ENCODE measurements around the gene CRIM1. TPM values are rescaled to one million over a fixed set of nuclear protein-coding genes. Genes with fewer than 3 reads are reported as not detected.

The CRIM1 gene
- total RNA-seq, 1 experiment from 2014 or later = 133 TPM

DNA sequence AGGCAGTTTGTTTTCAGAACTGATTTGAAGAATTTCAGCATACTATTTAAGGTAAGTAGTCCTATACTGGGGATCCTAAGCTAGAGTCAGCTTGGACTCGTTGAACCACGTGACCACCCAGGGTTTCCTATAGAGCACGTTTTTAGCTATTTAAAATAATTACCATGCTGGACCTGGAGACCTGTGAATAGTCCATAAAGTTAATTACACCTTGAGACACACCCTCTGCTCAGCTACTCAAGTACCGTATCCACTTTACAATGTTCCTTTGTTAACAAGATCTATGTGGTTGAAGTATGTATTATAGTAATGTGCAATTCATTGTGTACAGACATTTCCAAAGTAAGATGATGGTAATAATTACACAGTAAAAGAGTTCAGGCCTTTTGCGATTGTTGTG lies 67.6 kb downstream of the CRIM1 start:
- no peak for DNase-seq
- intact Hi-C loops (cut with micrococcal nuclease; ENCODE audit: unreplicated experiment) = no loop called here
- TF ChIP-seq CTCF (conservative IDR thresholded peaks at IDR 0.05) (no peak), EZH2 (IDR thresholded peaks at IDR 0.05; ENCODE audit: low read depth) (no peak)
- H3K79me2 ChIP-seq (ENCODE audit: low read depth) = peaks cover 62% of the 10 kb centered on the region
- no peaks in the 10 kb centered on the region for H3K27me3 ChIP-seq (ENCODE audit: insufficient read depth, low read depth)
- no peak overlapping the region for H3K4me2 ChIP-seq
- ChIA-PET POLR2A (ENCODE audit: unreplicated experiment) (interaction anchor here (0.7 kb wide), 1 partner anchor 67 kb away, joined by 5 read pairs; the partner anchor contains the start of gene CRIM1), CTCF (no interaction called here)
- H3K4me3 ChIP-seq = no peak overlapping the region
- peaks cover 7% of the 10 kb centered on the region; the same call in 1 of the 2 replicates for H3K4me1 ChIP-seq (replicated peaks; ENCODE audit: insufficient read depth)
- peaks cover 3% of the 10 kb centered on the region; the same call in 1 of the 2 replicates for H3F3A ChIP-seq (ENCODE audit: insufficient read depth, low read depth)
- BruUV-seq (replicated peaks) = no TSS peak
- no peak overlapping the region for H3K27ac ChIP-seq
- H3K36me3 ChIP-seq (ENCODE audit: low read depth) = no peaks in the 10 kb centered on the region
- no peaks in the 10 kb centered on the region for H3K9me2 ChIP-seq (ENCODE audit: insufficient read depth)
- H2AFZ ChIP-seq = no peak overlapping the region
- H4K20me1 ChIP-seq (ENCODE audit: insufficient read depth) = no peaks in the 10 kb centered on the region
- H3K9me3 ChIP-seq (ENCODE audit: insufficient read depth, low read depth) = no peaks in the 10 kb centered on the region

DNA sequence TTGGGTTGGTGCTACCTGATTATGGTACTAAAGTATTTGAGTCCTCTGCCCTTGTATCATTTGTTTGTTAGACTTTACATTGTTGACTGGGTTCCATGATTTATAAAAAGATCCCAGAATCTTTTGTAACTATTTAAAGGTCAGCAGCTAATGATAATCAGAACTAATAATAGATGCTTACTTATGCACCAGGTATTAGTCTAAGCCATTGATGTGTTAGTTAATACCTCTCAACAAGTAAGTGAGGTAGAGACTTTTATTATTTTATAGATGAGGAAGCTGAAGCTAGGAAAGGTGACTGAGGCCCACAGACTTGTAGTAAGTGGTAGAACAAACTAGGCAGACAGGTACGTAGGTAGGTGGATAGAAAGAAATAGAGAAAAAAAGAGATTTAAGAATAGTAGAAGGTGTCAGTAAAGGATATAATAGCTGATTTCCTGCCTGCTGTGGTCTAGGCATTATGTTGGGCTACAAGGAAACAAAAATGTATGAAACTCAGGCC lies 68.1 kb downstream of the CRIM1 start:
- Histone ChIP-seq H3F3A (ENCODE audit: insufficient read depth, low read depth) (peaks cover 7% of the 10 kb centered on the region; the same call in 1 of the 2 replicates), H3K4me3 (no peak overlapping the region), H3K27ac (no peak overlapping the region), H3K79me2 (ENCODE audit: low read depth) (peaks cover 65% of the 10 kb centered on the region), H4K20me1 (ENCODE audit: insufficient read depth) (no peaks in the 10 kb centered on the region), H3K4me2 (no peak overlapping the region), H3K4me1 (replicated peaks; ENCODE audit: insufficient read depth) (peaks cover 11% of the 10 kb centered on the region; the same call in 1 of the 2 replicates), H3K9me2 (ENCODE audit: insufficient read depth) (no peaks in the 10 kb centered on the region), H3K36me3 (ENCODE audit: low read depth) (no peaks in the 10 kb centered on the region), H3K27me3 (ENCODE audit: insufficient read depth, low read depth) (no peaks in the 10 kb centered on the region), H3K9me3 (ENCODE audit: insufficient read depth, low read depth) (no peaks in the 10 kb centered on the region), H2AFZ (no peak overlapping the region)
- DNase-seq = no peak
- BruUV-seq (replicated peaks) = no TSS peak
- CTCF ChIA-PET = no interaction called here
- intact Hi-C loops (cut with micrococcal nuclease; ENCODE audit: unreplicated experiment) = no loop called here
- TF ChIP-seq EZH2 (IDR thresholded peaks at IDR 0.05; ENCODE audit: low read depth) = no peak
- no peak for TF ChIP-seq CTCF (conservative IDR thresholded peaks at IDR 0.05)
- POLR2A ChIA-PET (ENCODE audit: unreplicated experiment) = interaction anchor here (0.7 kb wide), 1 partner anchor 68 kb away, joined by 5 read pairs; the partner anchor contains the start of gene CRIM1

DNA sequence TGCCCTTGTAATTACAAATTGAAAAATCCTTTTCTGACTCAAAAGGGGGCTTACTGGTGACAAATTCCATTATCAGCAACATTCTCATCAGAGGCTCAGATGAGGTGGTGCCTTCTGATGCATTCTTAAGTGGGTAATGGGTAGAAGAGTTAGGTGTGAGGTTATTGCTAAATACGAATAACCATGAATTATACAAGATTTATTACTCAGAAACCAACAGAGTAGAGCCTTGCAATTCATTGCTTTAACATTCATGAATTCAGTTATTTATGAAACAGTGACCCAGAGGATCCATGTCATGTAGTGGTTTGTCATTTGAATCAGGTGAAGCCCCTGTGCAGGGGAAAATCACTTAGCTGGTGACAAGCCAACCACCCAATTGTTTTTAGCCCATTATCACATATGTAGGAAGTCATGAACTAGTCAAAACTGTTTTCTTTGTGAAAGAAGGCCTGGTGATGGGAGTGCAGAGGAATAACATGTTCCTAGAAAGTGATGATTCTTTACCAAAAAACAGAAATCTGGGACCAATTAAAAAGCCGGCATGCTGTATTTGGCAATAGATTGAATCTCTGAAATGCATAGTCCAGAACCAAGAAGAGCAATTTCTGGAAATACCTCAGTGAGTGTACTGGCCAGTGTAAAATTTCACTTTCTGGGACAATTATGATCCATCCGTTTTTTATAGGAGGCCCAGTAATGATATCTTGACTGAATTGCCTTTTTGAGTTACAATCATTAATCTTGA lies 70.2 kb downstream of the CRIM1 start:
- Histone ChIP-seq H3K27me3 (ENCODE audit: insufficient read depth, low read depth) (no peaks in the 10 kb centered on the region), H3K27ac (no peak overlapping the region), H3K4me2 (no peak overlapping the region), H3K36me3 (ENCODE audit: low read depth) (no peaks in the 10 kb centered on the region), H3K9me3 (ENCODE audit: insufficient read depth, low read depth) (no peaks in the 10 kb centered on the region), H3K9me2 (ENCODE audit: insufficient read depth) (no peaks in the 10 kb centered on the region), H3F3A (ENCODE audit: insufficient read depth, low read depth) (peaks cover 7% of the 10 kb centered on the region; the same call in 1 of the 2 replicates), H3K4me1 (replicated peaks; ENCODE audit: insufficient read depth) (peaks cover 11% of the 10 kb centered on the region; the same call in 1 of the 2 replicates), H3K79me2 (ENCODE audit: low read depth) (peaks cover 64% of the 10 kb centered on the region), H2AFZ (no peak overlapping the region), H3K4me3 (no peak overlapping the region), H4K20me1 (ENCODE audit: insufficient read depth) (no peaks in the 10 kb centered on the region)
- no TSS peak for BruUV-seq (replicated peaks)
- POLR2A ChIA-PET (ENCODE audit: unreplicated experiment) = no interaction called here
- TF ChIP-seq EZH2 (IDR thresholded peaks at IDR 0.05; ENCODE audit: low read depth) = no peak
- no peak for TF ChIP-seq CTCF (conservative IDR thresholded peaks at IDR 0.05)
- no peak for DNase-seq
- CTCF ChIA-PET = interaction anchor here (0.6 kb wide), 1 partner anchor 9 kb away, joined by 12 read pairs; no protein-coding TSS in a partner anchor
- intact Hi-C loops (cut with micrococcal nuclease; ENCODE audit: unreplicated experiment) = no loop called here

Data from PC-9 (cell line).